Gastrocnemius medialis (tissue), 4 donors: ENCODE measurements around the gene EPM2A.

Experiments
- POLR2A ChIP-seq, 2 donors: fragments of 450-650 bp; IDR thresholded peaks; one replicate each; pipeline ENCODE4 v1.6.1; 2017; ENCODE audit warnings: antibody characterized with exemption in 2 of 2, mild to moderate bottlenecking in 2 of 2, moderate library complexity in 2 of 2
- TF ChIP-seq, protein P1 (sequence below), 5 experiments: fragments of 450-650 bp in 3 of 5; fragments of 200-600 bp in 2 of 5; sonication (generic) in 2 of 5; IDR thresholded peaks in 4 of 5; conservative IDR thresholded peaks in 1 of 5; 1 replicate in 4 of 5; 2 replicates in 1 of 5; pipeline ENCODE4 v1.5.1; 2016 to 2019; ENCODE audit warnings: antibody characterized with exemption in 5 of 5, mild to moderate bottlenecking in 3 of 5, moderate library complexity in 3 of 5

DNA sequence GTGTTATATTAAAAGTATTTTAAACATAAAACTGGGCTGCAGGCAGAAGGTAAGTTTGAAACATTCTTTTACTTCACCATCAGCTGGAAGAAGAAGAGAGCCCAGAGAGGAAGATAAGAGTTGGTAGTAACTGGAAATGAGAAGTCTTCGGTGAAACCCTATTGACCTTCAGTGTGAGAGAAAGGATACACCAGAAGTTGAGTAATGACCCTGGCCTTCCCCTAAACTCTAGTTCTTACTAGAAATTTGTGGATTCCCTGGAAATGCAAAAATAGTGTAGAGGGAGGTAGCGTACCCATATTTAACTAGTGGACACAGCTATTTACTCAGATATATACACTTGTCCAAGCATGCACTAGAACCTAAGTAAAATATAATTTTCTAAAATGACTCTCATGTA is 8.0 kb upstream of the EPM2A start:
- TF ChIP-seq, protein P1, sequence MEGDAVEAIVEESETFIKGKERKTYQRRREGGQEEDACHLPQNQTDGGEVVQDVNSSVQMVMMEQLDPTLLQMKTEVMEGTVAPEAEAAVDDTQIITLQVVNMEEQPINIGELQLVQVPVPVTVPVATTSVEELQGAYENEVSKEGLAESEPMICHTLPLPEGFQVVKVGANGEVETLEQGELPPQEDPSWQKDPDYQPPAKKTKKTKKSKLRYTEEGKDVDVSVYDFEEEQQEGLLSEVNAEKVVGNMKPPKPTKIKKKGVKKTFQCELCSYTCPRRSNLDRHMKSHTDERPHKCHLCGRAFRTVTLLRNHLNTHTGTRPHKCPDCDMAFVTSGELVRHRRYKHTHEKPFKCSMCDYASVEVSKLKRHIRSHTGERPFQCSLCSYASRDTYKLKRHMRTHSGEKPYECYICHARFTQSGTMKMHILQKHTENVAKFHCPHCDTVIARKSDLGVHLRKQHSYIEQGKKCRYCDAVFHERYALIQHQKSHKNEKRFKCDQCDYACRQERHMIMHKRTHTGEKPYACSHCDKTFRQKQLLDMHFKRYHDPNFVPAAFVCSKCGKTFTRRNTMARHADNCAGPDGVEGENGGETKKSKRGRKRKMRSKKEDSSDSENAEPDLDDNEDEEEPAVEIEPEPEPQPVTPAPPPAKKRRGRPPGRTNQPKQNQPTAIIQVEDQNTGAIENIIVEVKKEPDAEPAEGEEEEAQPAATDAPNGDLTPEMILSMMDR (IDR thresholded peaks at IDR 0.05 in 4 of 5, conservative IDR thresholded peaks at IDR 0.05 in 1 of 5) = no peak
- no peak for TF ChIP-seq POLR2A (IDR thresholded peaks at IDR 0.05)
